Cardiac muscle cell (in vitro differentiated cells and primary cell): ENCODE data around the gene ZNF12. TPM values are rescaled to one million over a fixed set of nuclear protein-coding genes. Genes with fewer than 3 reads are reported as not detected.
A peak's percentile ranks its signal among the peaks of the same experiment; 100 is the strongest.

ENCODE experiments used
- DNase-seq, 2 donors: peaks; one replicate each; pipeline versions ENCODE4 v3.0.0 to v3.0.0-alpha.2; 2010 to 2017; ENCODE audit warnings: low read depth in 1 of 2, low spot score in 1 of 2
- H3K27ac ChIP-seq: fragments of 200-600 bp; sonication (generic); 2 replicates; pipeline ENCODE4 v1.5.1; 2016
- H3K27me3 ChIP-seq: fragments of 200-600 bp; sonication (generic); 2 replicates; pipeline ENCODE4 v1.6.0; 2016; ENCODE audit warnings: control low read depth
- H3K36me3 ChIP-seq: fragments of 200-600 bp; sonication (generic); 2 replicates; pipeline ENCODE4 v1.5.1; 2016; ENCODE audit warnings: control low read depth
- H3K4me1 ChIP-seq: fragments of 200-600 bp; sonication (generic); 2 replicates; pipeline ENCODE4 v1.8.1; 2017; ENCODE audit warnings: low read depth, mild to moderate bottlenecking, mixed run types
- H3K4me3 ChIP-seq: fragments of 200-600 bp; sonication (generic); 2 replicates; pipeline ENCODE4 v1.5.1; 2016; ENCODE audit warnings: mild to moderate bottlenecking
- H3K9me3 ChIP-seq: fragments of 200-600 bp; sonication (generic); 2 replicates; pipeline ENCODE4 v1.5.1; 2017; ENCODE audit warnings: low read depth, mild to moderate bottlenecking, control low read depth
- CTCF ChIP-seq: IDR thresholded peaks from 2 replicates; pipeline ENCODE4 v1.5.1; 2012; ENCODE audit warnings: low read depth, mild to moderate bottlenecking, low read length
- polyA plus RNA-seq: library from polyadenylated mRNA; unstranded; fragments of >200 nt; fragmentation: Nextera tagmentation; extraction: Ambion mirVana; gene quantifications from 2 replicates; pipeline ENCODE4 v1.2.1, GENCODE V29; 2016
- total RNA-seq: library from RNA; depleted of rRNA; stranded (reverse); fragments of >200 nt; gene quantifications from 2 replicates; pipeline ENCODE4 v1.2.3, GENCODE V29; 2016

ZNF12 gene
- total and polyA plus RNA-seq, 2 experiments from 2014 or later = 16.8 to 31.6 TPM

- DNase-seq = peak in 1 of 2 donors; percentile 74
- no peak for TF ChIP-seq CTCF
- no peaks in the 10 kb centered on the region for H3K9me3 ChIP-seq
- no peak overlapping the region for H3K27ac ChIP-seq
- no peaks in the 10 kb centered on the region for H3K27me3 ChIP-seq
- peaks cover 16% of the 10 kb centered on the region for H3K36me3 ChIP-seq
- H3K4me1 ChIP-seq = peaks cover 11% of the 10 kb centered on the region
- H3K4me3 ChIP-seq = no peak overlapping the region
These were observed 66.5 kb downstream of the ZNF12 start for GRCh38 chr7:6640246-6640721.

- TF ChIP-seq CTCF = no peak
- Histone ChIP-seq H3K9me3 (no peaks in the 10 kb centered on the region), H3K4me1 (peaks cover 11% of the 10 kb centered on the region), H3K27me3 (no peaks in the 10 kb centered on the region), H3K36me3 (peaks cover 14% of the 10 kb centered on the region), H3K27ac (no peak overlapping the region), H3K4me3 (no peak overlapping the region)
- no peak for DNase-seq
These were observed 67.1 kb downstream of the ZNF12 start for GRCh38 chr7:6639627-6640026.

- Histone ChIP-seq H3K4me1 (peaks cover 11% of the 10 kb centered on the region), H3K27ac (no peak overlapping the region), H3K36me3 (peaks cover 12% of the 10 kb centered on the region), H3K27me3 (no peaks in the 10 kb centered on the region), H3K4me3 (no peak overlapping the region), H3K9me3 (no peaks in the 10 kb centered on the region)
- no peak for DNase-seq
- TF ChIP-seq CTCF = no peak
These were observed 67.7 kb downstream of the ZNF12 start for GRCh38 chr7:6639032-6639431.

Other genes starting within 250 kb of the ZNF12 start
- 46.9 and 60.4 TPM in 2 replicates for gene KDELR2, start 222.8 kb downstream of the ZNF12 start, total RNA-seq
- gene KDELR2, start 222.8 kb downstream of the ZNF12 start, polyA plus RNA-seq = 130 and 160 TPM in 2 replicates
- gene GRID2IP, start 155.5 kb downstream of the ZNF12 start, total RNA-seq = 0.07 and 0.24 TPM in 2 replicates
- 0.06 and 0.11 TPM in 2 replicates for gene GRID2IP, start 155.5 kb downstream of the ZNF12 start, polyA plus RNA-seq
- gene ZDHHC4, start 129.5 kb downstream of the ZNF12 start, total RNA-seq = 51.7 and 81.3 TPM in 2 replicates
- gene ZDHHC4, start 129.5 kb downstream of the ZNF12 start, polyA plus RNA-seq = 108 and 110 TPM in 2 replicates
- 28.5 and 37.8 TPM in 2 replicates for gene INTS15, start 116.9 kb downstream of the ZNF12 start, total RNA-seq
- 25.9 and 27.0 TPM in 2 replicates for gene INTS15, start 116.9 kb downstream of the ZNF12 start, polyA plus RNA-seq
- 31.3 and 32.2 TPM in 2 replicates for gene ZNF853, start 91.3 kb downstream of the ZNF12 start, total RNA-seq
- 16.8 and 20.8 TPM in 2 replicates for gene ZNF853, start 91.3 kb downstream of the ZNF12 start, polyA plus RNA-seq
- gene ZNF316, start 69.6 kb downstream of the ZNF12 start, total RNA-seq = 21.3 and 40.6 TPM in 2 replicates
- 24.9 and 26.6 TPM in 2 replicates for gene ZNF316, start 69.6 kb downstream of the ZNF12 start, polyA plus RNA-seq
- 0.25 and 0.69 TPM in 2 replicates for gene RSPH10B2, start 47.2 kb upstream of the ZNF12 start, total RNA-seq
- gene RSPH10B2, start 47.2 kb upstream of the ZNF12 start, polyA plus RNA-seq = not detected in 2 replicates
- 19.8 and 26.6 TPM in 2 replicates for gene CCZ1B, start 119.3 kb upstream of the ZNF12 start, total RNA-seq
- 32.9 and 36.5 TPM in 2 replicates for gene CCZ1B, start 119.3 kb upstream of the ZNF12 start, polyA plus RNA-seq